ENCODE measurements around the gene MMP24. TPM values are rescaled to one million over a fixed set of nuclear protein-coding genes. Genes with fewer than 3 reads are reported as not detected.

Gene MMP24
- total and polyA plus RNA-seq, 2 experiments from 2014 or later, result 2.0 to 27.3 TPM

DNA sequence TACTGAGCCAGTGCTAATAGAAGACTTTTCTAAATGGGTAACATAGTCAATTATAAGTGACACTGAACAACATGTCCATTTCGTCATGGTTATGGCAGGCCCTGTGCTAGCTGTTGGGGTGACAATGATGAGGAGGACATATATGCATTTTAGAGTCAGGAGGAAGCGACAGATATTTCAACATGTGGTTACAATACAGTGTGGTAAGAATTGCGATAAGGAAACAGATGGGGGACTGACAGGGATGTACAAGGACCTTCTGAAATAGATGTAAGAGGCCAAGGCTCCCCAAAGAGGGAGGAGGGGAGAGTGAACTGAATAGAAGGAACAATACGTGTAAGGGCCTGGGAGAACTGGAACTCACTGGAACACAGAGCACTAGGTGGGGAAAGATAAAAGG is 11.7 kb downstream of the MMP24 start (continued):
- no peak for TF ChIP-seq ZNF331 (CRISPR knock-in tag; IDR thresholded peaks at IDR 0.05; ENCODE audit: low read depth)
- no peak for TF ChIP-seq EZH2phosphoT487 (IDR thresholded peaks at IDR 0.05; ENCODE audit: unreplicated experiment)
- no peak for TF ChIP-seq POLR2AphosphoS5 (IDR thresholded peaks at IDR 0.05; ENCODE audit: low read depth)
- TF ChIP-seq CREB1 (CRISPR knock-in tag; IDR thresholded peaks at IDR 0.05; ENCODE audit: low read depth), result no peak
- no peak for TF ChIP-seq JUNB (IDR thresholded peaks at IDR 0.05; ENCODE audit: unreplicated experiment)
- TF ChIP-seq NANOG (IDR thresholded peaks at IDR 0.05; ENCODE audit: borderline replicate concordance), result no peak

DNA sequence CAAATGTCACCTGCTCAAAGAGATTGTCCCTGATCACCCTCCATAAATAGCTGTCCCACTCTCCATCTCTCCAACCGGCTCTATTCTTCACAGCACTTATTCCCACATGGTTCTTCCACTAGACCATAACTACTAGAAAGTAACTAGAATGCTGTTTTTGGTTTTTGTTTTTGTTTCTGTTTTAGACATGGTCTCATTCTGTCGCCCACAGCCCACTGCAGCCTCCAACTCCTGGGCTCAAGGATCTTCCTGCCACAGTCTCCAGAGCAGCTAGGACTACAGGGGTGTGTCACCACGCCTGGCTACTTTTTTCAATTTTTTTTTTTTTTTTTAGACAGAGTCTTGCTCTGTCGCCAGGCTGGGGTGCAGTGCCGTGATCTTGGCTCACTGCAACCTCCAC is 12.2 kb downstream of the MMP24 start:
- Mint-ChIP-seq H3K27me3 (ENCODE audit: insufficient read depth, low read depth, poor library complexity) (peaks cover 6% of the 10 kb centered on the region), H3K36me3 (ENCODE audit: low read depth) (no peaks in the 10 kb centered on the region)
- TF ChIP-seq NANOG (IDR thresholded peaks at IDR 0.05; ENCODE audit: borderline replicate concordance) (no peak), POLR2AphosphoS5 (IDR thresholded peaks at IDR 0.05; ENCODE audit: low read depth) (no peak), EZH2phosphoT487 (IDR thresholded peaks at IDR 0.05; ENCODE audit: unreplicated experiment) (no peak), EZH2 (IDR thresholded peaks at IDR 0.05; ENCODE audit: low read depth, unreplicated experiment) (no peak), STAT1 (IDR thresholded peaks at IDR 0.05; ENCODE audit: unreplicated experiment) (no peak), JUNB (IDR thresholded peaks at IDR 0.05; ENCODE audit: unreplicated experiment) (no peak), ZNF114 (CRISPR knock-in tag; IDR thresholded peaks at IDR 0.05) (no peak), CREB1 (CRISPR knock-in tag; IDR thresholded peaks at IDR 0.05; ENCODE audit: low read depth) (no peak), ZNF331 (CRISPR knock-in tag; IDR thresholded peaks at IDR 0.05; ENCODE audit: low read depth) (no peak)
- TF ChIP-seq, protein P1, sequence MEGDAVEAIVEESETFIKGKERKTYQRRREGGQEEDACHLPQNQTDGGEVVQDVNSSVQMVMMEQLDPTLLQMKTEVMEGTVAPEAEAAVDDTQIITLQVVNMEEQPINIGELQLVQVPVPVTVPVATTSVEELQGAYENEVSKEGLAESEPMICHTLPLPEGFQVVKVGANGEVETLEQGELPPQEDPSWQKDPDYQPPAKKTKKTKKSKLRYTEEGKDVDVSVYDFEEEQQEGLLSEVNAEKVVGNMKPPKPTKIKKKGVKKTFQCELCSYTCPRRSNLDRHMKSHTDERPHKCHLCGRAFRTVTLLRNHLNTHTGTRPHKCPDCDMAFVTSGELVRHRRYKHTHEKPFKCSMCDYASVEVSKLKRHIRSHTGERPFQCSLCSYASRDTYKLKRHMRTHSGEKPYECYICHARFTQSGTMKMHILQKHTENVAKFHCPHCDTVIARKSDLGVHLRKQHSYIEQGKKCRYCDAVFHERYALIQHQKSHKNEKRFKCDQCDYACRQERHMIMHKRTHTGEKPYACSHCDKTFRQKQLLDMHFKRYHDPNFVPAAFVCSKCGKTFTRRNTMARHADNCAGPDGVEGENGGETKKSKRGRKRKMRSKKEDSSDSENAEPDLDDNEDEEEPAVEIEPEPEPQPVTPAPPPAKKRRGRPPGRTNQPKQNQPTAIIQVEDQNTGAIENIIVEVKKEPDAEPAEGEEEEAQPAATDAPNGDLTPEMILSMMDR (conservative IDR thresholded peaks at IDR 0.05; ENCODE audit: low read depth in 2 of 2), result no peak
- TF ChIP-seq, protein P2, sequence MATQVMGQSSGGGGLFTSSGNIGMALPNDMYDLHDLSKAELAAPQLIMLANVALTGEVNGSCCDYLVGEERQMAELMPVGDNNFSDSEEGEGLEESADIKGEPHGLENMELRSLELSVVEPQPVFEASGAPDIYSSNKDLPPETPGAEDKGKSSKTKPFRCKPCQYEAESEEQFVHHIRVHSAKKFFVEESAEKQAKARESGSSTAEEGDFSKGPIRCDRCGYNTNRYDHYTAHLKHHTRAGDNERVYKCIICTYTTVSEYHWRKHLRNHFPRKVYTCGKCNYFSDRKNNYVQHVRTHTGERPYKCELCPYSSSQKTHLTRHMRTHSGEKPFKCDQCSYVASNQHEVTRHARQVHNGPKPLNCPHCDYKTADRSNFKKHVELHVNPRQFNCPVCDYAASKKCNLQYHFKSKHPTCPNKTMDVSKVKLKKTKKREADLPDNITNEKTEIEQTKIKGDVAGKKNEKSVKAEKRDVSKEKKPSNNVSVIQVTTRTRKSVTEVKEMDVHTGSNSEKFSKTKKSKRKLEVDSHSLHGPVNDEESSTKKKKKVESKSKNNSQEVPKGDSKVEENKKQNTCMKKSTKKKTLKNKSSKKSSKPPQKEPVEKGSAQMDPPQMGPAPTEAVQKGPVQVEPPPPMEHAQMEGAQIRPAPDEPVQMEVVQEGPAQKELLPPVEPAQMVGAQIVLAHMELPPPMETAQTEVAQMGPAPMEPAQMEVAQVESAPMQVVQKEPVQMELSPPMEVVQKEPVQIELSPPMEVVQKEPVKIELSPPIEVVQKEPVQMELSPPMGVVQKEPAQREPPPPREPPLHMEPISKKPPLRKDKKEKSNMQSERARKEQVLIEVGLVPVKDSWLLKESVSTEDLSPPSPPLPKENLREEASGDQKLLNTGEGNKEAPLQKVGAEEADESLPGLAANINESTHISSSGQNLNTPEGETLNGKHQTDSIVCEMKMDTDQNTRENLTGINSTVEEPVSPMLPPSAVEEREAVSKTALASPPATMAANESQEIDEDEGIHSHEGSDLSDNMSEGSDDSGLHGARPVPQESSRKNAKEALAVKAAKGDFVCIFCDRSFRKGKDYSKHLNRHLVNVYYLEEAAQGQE (IDR thresholded peaks at IDR 0.05; ENCODE audit: unreplicated experiment), result no peak
- TF ChIP-seq, protein P3, sequence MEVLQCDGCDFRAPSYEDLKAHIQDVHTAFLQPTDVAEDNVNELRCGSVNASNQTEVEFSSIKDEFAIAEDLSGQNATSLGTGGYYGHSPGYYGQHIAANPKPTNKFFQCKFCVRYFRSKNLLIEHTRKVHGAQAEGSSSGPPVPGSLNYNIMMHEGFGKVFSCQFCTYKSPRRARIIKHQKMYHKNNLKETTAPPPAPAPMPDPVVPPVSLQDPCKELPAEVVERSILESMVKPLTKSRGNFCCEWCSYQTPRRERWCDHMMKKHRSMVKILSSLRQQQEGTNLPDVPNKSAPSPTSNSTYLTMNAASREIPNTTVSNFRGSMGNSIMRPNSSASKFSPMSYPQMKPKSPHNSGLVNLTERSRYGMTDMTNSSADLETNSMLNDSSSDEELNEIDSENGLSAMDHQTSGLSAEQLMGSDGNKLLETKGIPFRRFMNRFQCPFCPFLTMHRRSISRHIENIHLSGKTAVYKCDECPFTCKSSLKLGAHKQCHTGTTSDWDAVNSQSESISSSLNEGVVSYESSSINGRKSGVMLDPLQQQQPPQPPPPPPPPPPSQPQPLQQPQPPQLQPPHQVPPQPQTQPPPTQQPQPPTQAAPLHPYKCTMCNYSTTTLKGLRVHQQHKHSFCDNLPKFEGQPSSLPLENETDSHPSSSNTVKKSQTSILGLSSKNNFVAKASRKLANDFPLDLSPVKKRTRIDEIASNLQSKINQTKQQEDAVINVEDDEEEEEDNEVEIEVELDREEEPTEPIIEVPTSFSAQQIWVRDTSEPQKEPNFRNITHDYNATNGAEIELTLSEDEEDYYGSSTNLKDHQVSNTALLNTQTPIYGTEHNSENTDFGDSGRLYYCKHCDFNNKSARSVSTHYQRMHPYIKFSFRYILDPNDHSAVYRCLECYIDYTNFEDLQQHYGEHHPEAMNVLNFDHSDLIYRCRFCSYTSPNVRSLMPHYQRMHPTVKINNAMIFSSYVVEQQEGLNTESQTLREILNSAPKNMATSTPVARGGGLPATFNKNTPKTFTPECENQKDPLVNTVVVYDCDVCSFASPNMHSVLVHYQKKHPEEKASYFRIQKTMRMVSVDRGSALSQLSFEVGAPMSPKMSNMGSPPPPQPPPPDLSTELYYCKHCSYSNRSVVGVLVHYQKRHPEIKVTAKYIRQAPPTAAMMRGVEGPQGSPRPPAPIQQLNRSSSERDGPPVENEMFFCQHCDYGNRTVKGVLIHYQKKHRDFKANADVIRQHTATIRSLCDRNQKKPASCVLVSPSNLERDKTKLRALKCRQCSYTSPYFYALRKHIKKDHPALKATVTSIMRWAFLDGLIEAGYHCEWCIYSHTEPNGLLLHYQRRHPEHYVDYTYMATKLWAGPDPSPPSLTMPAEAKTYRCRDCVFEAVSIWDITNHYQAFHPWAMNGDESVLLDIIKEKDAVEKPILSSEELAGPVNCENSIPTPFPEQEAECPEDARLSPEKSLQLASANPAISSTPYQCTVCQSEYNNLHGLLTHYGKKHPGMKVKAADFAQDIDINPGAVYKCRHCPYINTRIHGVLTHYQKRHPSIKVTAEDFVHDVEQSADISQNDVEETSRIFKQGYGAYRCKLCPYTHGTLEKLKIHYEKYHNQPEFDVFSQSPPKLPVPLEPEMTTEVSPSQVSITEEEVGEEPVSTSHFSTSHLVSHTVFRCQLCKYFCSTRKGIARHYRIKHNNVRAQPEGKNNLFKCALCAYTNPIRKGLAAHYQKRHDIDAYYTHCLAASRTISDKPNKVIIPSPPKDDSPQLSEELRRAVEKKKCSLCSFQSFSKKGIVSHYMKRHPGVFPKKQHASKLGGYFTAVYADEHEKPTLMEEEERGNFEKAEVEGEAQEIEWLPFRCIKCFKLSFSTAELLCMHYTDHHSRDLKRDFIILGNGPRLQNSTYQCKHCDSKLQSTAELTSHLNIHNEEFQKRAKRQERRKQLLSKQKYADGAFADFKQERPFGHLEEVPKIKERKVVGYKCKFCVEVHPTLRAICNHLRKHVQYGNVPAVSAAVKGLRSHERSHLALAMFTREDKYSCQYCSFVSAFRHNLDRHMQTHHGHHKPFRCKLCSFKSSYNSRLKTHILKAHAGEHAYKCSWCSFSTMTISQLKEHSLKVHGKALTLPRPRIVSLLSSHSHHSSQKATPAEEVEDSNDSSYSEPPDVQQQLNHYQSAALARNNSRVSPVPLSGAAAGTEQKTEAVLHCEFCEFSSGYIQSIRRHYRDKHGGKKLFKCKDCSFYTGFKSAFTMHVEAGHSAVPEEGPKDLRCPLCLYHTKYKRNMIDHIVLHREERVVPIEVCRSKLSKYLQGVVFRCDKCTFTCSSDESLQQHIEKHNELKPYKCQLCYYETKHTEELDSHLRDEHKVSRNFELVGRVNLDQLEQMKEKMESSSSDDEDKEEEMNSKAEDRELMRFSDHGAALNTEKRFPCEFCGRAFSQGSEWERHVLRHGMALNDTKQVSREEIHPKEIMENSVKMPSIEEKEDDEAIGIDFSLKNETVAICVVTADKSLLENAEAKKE (CRISPR knock-in tag; IDR thresholded peaks at IDR 0.05), result no peak

More for the DNA sequence above, 12.2 kb downstream of the MMP24 start:
- Mint-ChIP-seq H3K27ac (no peak overlapping the region), H3K9me3 (no peaks in the 10 kb centered on the region), H3K4me3 (no peak overlapping the region), H3K4me1 (peaks cover 10% of the 10 kb centered on the region; the same call in 2 of the 3 replicates)
- Histone ChIP-seq H3K27ac (ENCODE audit: low read depth) (no peak overlapping the region), H3K79me2 (replicated peaks; ENCODE audit: insufficient read depth) (no peaks in the 10 kb centered on the region), H3K9me2 (ENCODE audit: insufficient read depth) (no peaks in the 10 kb centered on the region), H3K4me2 (no peak overlapping the region), H2AFZ (no peak overlapping the region), H3K36me3 (ENCODE audit: insufficient read depth) (no peaks in the 10 kb centered on the region), H3K27me3 (ENCODE audit: insufficient read depth) (no peaks in the 10 kb centered on the region), H3F3A (replicated peaks; ENCODE audit: low read depth) (no peaks in the 10 kb centered on the region), H4K20me1 (replicated peaks; ENCODE audit: insufficient read depth) (no peaks in the 10 kb centered on the region), H3K4me1 (ENCODE audit: insufficient read depth) (peaks cover 8% of the 10 kb centered on the region), H3K4me3 (no peak overlapping the region)
- no peak for DNase-seq (ENCODE audit: low spot score)
- no peak for ATAC-seq

All from GM23338 (cell line).